ENCODE data around the gene ZBBX. TPM values are rescaled to one million over a fixed set of nuclear protein-coding genes. Genes with fewer than 3 reads are reported as not detected.
"Not testable (repeated sequence)": the region's sequence is repeated elsewhere in the genome, so short reads cannot be mapped to it uniquely, and the experiment has no call there.

The ZBBX gene
- 1 to 10 TPM; 3.6 to 5.6 (median 4.7) TPM for polyA plus RNA-seq (ENCODE audit: insufficient read length in 4 of 4)

- peak; percentile 81 to 87 (median 86) for DNase-seq (ENCODE audit: low read depth in 4 of 4, low spot score in 3 of 4)
Measured at GRCh38 chr3:167380004-167380689, at the start of gene ZBBX. Gene ZBBX (minus strand): TSS chr3:167380297. CDS start chr3:167372901, 7,396 bp downstream.

GRCh38 chr3:167426962-167427361 is 46.9 kb upstream of the ZBBX start:
- not testable (repeated sequence) for DNase-seq (ENCODE audit: low read depth in 4 of 4, low spot score in 3 of 4)

- not testable (repeated sequence) for DNase-seq (ENCODE audit: low read depth in 4 of 4, low spot score in 3 of 4)
Measured at GRCh38 chr3:167422396-167422795, 42.3 kb upstream of the ZBBX start.

- no peak for DNase-seq (ENCODE audit: low read depth in 4 of 4, low spot score in 3 of 4)
Measured at GRCh38 chr3:167409611-167410010, 29.5 kb upstream of the ZBBX start.

- peak in 2 of 4 donors; percentile 18 to 27 for DNase-seq (ENCODE audit: low read depth in 4 of 4, low spot score in 3 of 4)
Measured at GRCh38 chr3:167406876-167407492, 26.9 kb upstream of the ZBBX start.

- DNase-seq (ENCODE audit: low read depth in 4 of 4, low spot score in 3 of 4) = no peak
Measured at GRCh38 chr3:167397826-167398225, 17.7 kb upstream of the ZBBX start.

GRCh38 chr3:167396075-167396474 is 16.0 kb upstream of the ZBBX start:
- no peak for DNase-seq (ENCODE audit: low read depth in 4 of 4, low spot score in 3 of 4)

GRCh38 chr3:167394003-167394402 is 13.9 kb upstream of the ZBBX start:
- DNase-seq (ENCODE audit: low read depth in 4 of 4, low spot score in 3 of 4) = no peak

- no peak for DNase-seq (ENCODE audit: low read depth in 4 of 4, low spot score in 3 of 4)
Measured at GRCh38 chr3:167382155-167382554, 2.1 kb upstream of the ZBBX start.

- DNase-seq (ENCODE audit: low read depth in 4 of 4, low spot score in 3 of 4) = no peak
Measured at GRCh38 chr3:167375478-167375877, 4.6 kb downstream of the ZBBX start.

GRCh38 chr3:167372138-167372537 is 8.0 kb downstream of the ZBBX start:
- DNase-seq (ENCODE audit: low read depth in 4 of 4, low spot score in 3 of 4) = no peak

GRCh38 chr3:167361948-167362347 is 18.1 kb downstream of the ZBBX start:
- no peak for DNase-seq (ENCODE audit: low read depth in 4 of 4, low spot score in 3 of 4)

- DNase-seq (ENCODE audit: low read depth in 4 of 4, low spot score in 3 of 4) = no peak
Measured at GRCh38 chr3:167361306-167361705, 18.8 kb downstream of the ZBBX start.

- DNase-seq (ENCODE audit: low read depth in 4 of 4, low spot score in 3 of 4) = no peak
Measured at GRCh38 chr3:167355446-167355845, 24.7 kb downstream of the ZBBX start.

GRCh38 chr3:167354751-167355150 is 25.3 kb downstream of the ZBBX start:
- DNase-seq (ENCODE audit: low read depth in 4 of 4, low spot score in 3 of 4) = no peak

- DNase-seq (ENCODE audit: low read depth in 4 of 4, low spot score in 3 of 4) = peak in 3 of 4 donors; percentile 5 to 29 (median 19)
Measured at GRCh38 chr3:167350245-167350862, 29.7 kb downstream of the ZBBX start.

- DNase-seq (ENCODE audit: low read depth in 4 of 4, low spot score in 3 of 4) = no peak
Measured at GRCh38 chr3:167346171-167346570, 33.9 kb downstream of the ZBBX start.

- no peak for DNase-seq (ENCODE audit: low read depth in 4 of 4, low spot score in 3 of 4)
Measured at GRCh38 chr3:167330993-167331785, 48.9 kb downstream of the ZBBX start.

GRCh38 chr3:167323572-167323971 is 56.5 kb downstream of the ZBBX start:
- no peak for DNase-seq (ENCODE audit: low read depth in 4 of 4, low spot score in 3 of 4)

- no peak for DNase-seq (ENCODE audit: low read depth in 4 of 4, low spot score in 3 of 4)
Measured at GRCh38 chr3:167318996-167319615, 61.0 kb downstream of the ZBBX start.

- no peak for DNase-seq (ENCODE audit: low read depth in 4 of 4, low spot score in 3 of 4)
Measured at GRCh38 chr3:167318306-167318705, 61.8 kb downstream of the ZBBX start.
